HG02870 (cell line): ENCODE results near the gene ABCC3.

Source experiments
- ATAC-seq: cut with Tn5 transposase; IDR thresholded peaks from one replicate; pipeline ENCODE4 v1.9.1; 2021; ENCODE audit warnings: mild to moderate bottlenecking, moderate library complexity; ENCODE audit not compliant: unreplicated experiment

The ABCC3 gene

DNA sequence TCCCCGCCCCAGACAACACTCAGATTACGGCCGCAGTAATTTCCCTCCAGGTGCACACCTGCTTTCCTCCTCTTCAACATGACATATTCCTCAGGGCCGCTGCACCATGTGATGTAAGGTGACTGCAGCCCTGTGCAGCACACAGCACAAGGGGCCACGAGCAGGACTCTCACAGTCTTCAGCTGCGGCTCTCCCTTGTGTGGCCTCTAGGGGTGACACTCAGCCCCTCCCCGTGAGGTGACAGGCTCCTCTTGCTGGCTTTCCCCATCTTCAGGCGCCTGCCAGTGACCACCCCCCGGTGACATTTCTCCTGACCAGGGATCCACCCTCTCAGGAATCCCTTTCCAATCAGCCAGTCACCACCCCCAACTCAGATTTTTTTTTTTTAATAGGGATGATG is 31.3 kb upstream of the ABCC3 start:
- ATAC-seq: no peak

DNA sequence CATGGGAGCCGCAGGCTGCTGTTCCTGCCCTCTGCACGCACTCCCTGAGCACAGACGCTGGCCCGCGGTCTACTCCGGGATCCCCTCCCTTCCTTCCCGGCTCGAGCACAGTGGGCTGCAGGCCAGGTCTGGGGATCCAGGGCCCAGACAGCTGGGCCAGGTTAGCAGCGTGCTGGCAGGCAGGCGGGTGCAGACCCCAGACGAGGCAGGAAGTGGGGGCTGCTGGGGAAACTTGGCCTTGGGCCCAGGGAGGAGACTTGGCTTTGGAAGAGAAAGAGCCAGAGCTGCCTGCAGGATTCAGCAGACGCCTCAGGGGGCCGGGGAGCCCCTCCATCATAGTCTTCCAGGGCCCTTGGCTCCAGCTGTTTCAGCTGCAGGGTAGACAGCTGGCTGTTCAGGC is 30.2 kb upstream of the ABCC3 start:
- ATAC-seq: no peak

DNA sequence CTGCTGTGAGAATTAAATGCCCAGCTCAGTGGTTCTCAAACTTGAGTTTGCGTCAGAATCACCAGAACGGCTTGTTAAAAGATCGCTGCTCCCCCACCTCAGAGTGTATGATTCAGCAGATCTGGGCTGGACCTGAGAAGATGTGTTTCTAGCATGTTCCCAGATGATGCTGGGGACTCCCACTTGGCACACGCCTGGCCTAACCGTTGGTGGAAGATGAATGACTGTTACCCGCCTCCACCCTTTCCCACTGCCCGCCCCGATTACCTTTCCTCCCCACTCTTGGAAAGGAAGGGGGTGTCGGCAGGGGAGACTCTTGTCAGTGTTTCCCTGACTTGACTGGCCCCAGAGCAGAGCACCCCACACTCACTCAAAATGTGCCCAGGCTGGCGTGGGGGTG is 29.3 kb upstream of the ABCC3 start:
- ATAC-seq: no peak

DNA sequence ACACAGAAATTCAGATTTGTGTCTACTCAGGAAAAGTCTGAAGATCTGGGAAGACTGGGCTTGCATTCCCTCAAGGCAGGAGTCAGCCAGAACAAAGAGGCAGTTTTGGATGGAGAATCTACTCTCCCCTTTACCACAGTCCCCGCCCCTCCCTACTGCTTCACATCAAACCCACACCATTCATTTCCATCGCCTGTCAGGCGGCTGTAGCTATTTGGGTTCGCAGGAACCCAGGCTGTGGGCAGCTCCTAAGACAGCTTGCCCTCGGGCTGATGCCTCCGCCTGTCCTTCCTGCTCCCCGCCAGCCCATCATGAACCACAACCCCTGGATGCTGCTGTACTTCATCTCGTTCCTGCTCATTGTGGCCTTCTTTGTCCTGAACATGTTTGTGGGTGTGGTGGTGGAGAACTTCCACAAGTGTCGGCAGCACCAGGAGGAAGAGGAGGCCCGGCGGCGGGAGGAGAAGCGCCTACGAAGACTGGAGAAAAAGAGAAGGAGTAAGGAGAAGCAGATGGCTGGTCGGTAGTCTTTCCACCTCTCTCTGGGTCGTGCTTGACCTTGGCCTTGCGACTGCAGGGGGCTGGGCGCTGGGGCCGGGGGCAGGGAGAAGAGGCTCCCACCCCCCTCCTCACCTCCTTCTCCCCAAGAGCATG is 27.0 kb upstream of the ABCC3 start:
- no peak for ATAC-seq

DNA sequence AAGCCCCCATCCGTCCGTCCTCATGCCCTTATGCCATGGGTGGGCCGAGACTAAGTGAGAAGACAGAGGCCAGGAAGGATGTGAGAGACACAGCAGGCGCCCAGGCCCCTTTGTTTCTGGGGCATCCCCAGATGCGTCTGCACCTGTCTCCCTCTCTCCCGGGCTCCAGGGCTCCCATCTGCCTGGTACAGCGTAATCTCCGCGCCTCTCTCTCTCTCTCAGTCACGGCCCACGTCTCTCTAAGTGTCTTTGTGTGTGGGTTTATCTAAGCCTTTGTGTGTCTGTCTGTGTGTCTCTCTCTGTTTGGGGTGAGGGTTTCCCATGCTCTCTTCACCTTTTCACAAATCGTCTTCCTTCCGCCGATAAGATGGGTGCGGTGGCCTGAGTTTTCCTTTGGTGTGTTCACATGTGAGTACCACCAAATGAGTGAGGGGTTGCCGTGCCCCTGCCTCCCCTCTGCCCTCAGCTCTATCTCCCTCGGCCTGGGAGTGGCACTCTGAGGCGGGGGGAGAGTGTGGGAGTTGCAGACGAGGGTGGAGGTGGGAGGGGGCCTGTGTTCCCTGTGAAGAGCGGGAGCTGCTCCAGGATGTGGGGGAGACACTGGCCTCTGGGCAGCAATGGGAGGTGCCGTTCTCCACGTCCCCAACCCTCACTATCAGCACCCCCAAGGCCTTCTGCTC is 25.8 kb upstream of the ABCC3 start:
- ATAC-seq: no peak

DNA sequence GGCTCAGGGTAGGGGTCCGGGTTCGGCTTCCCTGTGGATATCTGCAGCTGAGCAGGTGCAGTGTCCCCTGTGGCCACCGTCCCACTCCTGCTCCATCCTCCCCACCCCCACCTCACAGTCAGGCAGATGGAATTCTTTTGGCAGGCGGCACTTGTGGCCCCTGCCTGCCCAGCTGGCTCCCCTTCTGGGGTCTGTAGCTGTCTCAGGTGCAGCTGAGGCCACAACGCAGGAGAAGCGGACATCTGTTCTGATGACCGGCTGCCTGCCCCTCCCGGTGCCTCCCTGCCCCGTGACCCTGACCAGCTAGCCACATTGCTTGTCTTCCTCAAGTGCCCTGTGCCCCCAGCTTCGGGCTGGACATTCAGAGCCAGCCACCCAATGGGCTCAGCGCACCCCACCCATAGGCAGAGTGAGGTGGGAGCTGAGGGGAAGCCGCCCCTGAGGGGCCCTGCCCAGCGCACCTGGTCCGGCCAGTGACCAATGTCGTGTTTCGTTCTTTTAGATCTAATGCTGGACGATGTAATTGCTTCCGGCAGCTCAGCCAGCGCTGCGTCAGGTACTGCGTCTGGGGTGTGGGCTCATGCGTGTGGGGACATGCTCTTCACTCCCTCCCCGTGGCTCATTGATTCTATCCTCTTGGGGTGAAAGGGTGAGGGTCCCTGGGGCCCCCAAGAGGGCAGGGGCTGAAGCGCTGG is 25.2 kb upstream of the ABCC3 start:
- no peak for ATAC-seq

DNA sequence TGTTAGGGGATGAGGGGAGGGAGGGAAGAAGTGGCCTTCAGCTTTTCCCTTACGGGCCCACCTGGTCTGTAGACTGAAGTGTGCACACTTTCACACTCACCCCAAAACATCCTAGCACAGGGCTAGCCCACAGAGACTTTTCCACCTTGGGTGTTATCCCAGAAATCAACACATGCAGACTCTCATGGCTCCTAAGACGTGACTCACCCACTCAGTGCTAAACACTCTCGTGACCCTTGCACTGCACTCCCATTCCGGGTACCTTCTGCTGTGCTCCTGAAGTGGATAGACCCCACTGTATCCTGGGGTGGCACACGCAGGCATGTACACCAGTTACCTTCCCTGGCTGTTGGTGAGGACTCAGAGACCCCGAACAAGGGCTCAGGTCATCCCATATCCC is 23.0 kb upstream of the ABCC3 start:
- no peak for ATAC-seq

DNA sequence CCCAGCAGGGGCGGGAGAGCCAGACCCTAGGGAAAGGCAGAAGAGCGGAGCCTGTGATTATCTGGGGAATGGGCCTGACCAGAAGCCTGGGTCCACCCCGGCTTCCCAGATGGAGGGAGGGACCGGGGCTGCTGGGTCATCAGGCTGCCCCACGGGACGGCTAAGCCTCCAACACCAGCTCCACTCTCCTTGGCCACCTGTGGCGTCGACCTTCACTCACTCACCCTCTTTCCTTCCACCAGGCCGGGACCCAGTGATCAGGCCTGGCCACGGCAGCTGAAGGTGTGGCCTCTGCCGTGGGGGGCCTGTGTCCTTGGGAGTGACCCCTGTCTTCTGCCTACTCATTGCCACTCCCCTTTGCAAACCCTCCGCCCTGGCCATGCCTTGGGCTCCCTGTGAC is 22.4 kb upstream of the ABCC3 start:
- ATAC-seq: no peak

DNA sequence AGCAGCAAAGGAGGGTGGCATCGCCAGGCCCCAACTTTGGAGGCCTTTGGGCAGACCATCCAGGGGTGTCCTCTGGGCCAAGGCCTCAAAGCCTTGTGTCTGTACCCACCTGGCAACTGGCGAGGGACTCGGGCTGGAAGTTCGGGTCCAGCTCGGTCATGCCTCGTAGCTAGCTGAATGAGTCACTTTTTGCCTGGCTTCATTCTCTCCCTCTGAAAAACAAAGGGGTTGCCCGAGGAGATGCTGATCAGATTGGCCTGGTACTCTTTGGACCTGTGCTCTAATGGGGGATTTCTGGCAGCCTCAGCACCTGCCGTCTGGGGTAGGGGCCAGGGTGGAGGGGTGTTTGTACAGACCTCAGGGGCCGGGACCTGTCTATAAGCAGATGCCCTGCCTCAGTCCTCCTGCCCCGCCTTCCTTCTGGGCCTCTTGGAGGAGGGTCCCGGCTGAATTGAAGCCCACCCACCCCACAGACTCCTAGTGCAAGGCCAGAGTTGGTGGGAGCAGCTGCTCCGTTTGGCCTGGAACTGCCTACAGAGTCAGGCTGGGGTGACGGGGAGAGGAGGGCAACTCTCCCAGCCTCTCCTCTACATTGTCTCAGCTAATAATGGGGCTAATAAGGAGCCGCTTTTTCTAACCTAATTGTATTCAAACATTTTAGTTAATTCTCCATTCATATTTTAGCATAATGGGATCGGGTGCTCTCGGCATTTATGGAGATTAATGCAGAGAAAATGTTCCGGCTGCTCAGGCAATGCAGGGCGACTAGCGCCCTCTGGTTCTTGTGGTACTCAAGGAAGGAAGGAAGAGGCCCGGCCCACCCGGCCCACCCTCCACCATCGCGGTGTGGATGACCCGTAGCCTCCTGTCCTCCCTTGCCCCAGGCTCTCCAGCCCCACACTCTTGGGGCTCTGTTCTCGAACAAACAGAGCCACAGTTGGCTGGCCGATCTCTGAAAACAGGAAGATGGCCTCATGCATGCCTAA is 21.4 kb upstream of the ABCC3 start:
- no peak for ATAC-seq

DNA sequence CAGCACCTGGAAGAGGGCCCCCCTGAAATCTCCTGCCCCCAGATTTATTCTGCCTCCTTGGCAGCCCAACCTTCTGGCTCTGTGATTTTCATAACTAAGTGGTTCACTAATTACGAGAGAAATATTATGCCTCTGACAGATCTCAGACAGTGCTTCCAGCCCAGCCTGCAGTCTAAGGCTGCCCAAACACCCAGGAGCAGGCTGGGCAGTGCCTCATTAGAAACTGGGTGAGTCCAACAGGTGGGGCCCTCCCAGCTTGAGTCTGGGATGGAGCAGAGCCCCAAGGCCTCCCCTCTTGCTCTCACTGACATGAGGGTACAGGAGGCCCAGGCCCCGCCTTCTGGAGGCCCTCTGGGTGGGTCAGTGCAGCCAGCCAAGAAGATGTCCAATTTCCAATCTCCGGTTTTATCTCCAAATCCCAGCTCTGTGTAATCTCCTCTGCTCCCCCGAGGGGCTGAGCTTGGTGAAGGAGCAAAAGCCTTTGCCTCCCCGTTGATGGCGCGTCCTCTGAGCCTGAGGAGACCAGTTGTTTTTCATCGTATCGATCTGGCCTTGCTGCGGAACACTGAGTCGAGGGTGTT is 20.1 kb upstream of the ABCC3 start:
- ATAC-seq: no peak

DNA sequence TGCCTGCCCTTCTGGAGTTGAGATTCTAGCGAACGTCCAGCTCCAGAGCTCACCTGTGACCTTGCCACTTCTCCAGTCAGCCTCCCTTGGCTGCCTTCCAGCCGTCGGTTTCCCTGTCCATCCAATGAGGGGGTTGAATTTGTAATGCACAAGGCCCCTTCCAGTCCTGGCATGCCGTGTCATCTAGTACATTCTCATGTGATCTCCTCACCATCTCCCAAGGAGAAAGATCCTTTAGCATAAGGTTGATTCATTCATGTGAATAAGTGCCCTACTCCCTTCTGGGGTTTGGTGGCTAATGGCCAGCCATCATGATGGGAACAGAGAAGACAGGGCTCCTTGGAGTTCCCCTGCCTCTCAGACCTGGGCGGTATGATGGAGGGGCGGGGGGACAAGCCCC is 18.9 kb upstream of the ABCC3 start:
- ATAC-seq: no peak

DNA sequence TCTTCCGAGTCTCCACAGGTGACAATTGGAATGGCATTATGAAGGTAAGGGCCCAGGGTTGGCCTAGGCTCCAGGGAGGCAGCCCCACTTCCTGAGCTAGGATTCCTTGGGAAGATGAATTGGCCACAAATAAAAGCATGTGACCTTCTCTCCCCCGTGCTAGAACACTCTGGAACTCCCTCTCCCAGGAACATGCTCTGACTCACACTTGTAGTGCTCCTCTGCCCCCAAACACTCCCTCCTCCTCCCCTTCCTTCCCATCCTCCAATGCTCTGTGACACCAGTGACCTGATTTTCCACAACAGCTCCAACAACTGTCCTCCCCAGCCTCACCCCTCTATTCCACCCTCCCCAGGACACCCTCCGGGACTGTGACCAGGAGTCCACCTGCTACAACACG is 16.4 kb upstream of the ABCC3 start:
- ATAC-seq: no peak

DNA sequence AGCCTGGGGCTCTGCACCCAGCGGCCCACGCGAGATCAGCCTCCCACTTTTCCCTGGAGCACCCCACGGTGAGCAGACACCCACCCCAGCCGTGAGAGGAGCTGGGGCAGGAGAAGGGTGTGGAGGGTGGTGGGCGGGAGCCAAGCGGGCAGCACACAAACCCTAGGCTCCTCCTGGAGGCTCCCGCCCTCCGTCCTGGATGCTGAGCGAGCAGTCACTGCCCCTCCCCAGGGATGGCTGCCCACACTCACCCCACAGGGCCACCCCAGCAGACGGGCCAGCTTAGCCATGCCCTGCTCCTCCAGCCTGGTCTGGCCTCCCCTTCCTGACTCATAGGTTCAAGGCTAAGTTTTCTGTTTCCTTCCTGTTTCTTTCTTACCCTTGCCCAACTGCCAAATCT is 15.7 kb upstream of the ABCC3 start:
- ATAC-seq: no peak

DNA sequence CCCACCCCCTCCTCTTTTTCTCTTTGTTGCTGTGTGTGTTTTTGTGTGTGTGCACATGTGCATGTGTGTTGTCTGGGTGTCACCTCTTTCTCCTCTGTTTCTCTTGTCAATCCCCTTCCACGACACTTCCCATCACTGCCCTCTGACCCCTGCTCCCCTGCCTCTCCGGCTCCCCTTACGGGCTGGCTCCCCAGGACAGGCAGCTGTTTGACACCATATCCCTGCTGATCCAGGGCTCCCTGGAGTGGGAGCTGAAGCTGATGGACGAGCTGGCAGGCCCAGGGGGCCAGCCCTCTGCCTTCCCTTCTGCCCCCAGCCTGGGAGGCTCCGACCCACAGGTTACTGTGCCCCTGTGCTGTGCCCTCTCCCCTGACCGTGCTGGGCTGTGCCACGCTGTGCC is 15.2 kb upstream of the ABCC3 start:
- ATAC-seq: no peak

DNA sequence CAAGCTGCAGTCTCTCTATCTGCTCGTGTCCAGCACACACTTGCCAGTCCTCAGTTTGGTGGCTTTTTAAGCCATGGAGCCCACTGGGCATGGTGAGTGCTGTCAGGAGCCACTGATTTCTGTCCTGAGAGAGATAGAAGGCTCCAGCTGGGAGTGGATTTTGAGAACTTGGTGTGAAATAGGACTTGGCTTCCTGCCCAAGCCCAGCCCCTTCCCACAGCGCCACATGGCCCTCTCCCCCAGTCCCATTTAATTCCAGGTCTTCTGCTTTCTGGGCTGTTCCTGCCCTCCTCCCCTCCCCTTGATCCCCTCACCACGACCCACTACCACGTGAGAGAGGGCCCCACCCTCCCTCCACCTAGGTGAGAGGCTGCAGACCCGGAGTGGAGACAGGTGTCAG is 14.4 kb upstream of the ABCC3 start:
- ATAC-seq: no peak

DNA sequence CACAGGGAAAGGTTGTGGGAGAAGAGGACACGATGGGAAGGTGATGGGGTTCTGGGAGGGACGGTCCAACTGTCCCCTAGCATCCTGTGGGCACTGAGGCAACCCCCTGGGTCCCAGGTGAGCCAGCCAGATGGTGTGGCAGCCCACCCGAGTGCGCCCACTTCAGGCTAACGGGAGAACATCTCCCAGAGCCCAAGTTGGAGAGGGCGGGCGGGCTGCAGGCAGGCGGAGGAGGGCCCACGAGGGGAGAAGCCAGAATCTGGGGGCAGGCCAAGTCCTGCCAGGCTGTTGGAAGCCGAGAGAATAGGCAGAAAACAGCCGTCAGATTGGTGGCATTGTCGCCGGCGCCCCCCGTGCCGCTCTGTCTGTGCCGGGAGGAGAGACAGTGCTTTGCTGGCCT is 13.8 kb upstream of the ABCC3 start:
- no peak for ATAC-seq

DNA sequence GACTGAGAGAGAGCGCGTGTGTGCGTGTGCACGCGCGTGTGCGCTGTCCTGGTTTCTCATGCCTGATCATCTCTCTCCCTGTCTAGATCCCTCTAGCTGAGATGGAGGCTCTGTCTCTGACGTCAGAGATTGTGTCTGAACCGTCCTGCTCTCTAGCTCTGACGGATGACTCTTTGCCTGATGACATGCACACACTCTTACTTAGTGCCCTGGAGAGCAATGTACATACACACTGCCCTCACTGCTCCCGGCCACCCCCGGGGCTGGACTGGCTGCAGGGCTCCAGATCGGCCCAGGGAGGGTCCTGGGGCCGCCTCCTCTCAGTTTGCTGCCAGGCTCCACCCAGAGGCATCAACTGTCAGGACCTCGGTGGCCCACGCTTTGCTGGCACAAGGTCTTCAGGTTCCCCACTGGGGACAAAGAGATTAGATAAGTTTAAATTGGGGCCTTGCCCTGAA is 13.1 kb upstream of the ABCC3 start:
- ATAC-seq: no peak

DNA sequence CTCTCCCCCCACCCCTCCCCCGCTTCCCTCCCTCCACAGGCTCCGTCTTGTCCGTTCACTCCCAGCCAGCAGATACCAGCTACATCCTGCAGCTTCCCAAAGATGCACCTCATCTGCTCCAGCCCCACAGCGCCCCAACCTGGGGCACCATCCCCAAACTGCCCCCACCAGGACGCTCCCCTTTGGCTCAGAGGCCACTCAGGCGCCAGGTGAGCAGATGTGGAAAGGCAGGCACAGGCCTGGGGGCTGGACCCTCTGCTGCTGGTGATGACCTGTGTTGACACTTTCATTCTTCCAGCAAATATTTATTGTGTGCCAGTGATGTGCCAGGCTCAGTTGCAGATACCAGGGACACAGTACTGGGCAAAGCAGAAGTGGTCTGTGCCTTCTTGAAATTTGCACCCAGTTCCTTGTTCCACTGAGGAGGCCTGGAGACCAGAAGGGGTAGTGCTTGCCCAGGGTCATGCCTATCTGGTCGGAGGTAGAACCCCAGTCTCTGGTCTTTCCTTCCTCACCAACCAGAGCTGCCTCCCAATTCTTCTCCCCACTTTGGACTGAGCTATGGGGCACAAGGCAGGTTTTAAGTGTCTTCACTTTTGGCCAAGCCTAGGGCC is 10.3 kb upstream of the ABCC3 start:
- no peak for ATAC-seq

DNA sequence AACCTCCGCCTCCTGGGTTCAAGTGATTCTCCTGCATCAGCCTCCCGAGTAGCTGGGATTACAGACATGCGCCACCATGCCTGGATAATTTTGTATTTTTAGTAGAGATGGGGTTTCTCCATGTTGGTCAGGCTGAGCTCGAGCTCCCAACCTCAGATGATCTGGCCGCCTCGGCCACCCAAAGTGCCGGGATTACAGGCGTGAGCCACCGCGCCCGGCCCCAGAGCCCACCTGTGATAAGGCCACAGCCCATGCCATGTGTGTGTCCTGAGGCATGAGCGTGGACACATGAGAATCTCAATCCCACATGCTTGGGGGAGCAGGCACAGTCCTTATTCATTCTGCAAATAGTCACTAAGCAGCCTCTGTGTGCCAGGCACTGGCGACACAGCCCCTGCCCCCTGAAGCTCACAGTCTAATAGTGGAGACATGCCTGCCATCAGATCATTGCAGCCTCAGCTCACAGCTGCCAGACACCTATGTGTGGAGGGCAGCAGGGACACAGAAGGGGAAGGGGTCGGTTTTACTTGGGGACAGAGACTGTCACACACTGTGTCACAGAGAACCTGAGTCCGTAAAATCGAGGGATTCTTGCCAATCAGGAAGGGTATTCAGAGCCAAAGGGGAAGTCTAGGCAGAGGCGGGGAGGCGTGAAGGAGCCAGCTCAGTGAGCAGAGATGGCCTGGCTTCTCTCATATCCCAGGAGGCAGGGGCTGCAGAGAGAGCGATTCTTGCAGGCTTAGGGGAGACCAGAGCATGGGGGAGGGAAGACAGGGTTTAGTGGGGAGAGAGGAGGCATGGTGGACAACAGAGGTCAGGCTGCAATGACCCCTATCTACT is 9.4 kb upstream of the ABCC3 start:
- ATAC-seq: no peak
